Mucosa of rectum (tissue), 2 donors: Measurements from ENCODE around the gene KCTD1.

Experiments
- H3K27ac ChIP-seq, 2 donors: one replicate each; pipeline ENCODE4 v1.7.0; 2013; ENCODE audit warnings: inconsistent platforms in 2 of 2, low read depth in 2 of 2, low read length in 2 of 2
- H3K27me3 ChIP-seq, 2 donors: one replicate each; pipeline ENCODE4 v1.7.0; 2013; ENCODE audit warnings: low read length in 2 of 2; ENCODE audit not compliant: control insufficient read depth in 2 of 2, insufficient read depth in 2 of 2
- H3K36me3 ChIP-seq, 2 donors: one replicate each; pipeline ENCODE4 v1.7.0; 2013; ENCODE audit warnings: low read length in 2 of 2; ENCODE audit not compliant: control insufficient read depth in 2 of 2, insufficient read depth in 2 of 2
- H3K4me1 ChIP-seq, 2 donors: one replicate each; pipeline ENCODE4 v1.7.0; 2013; ENCODE audit warnings: low read length in 2 of 2, mild to moderate bottlenecking in 1 of 2; ENCODE audit not compliant: control insufficient read depth in 2 of 2, insufficient read depth in 2 of 2
- H3K4me3 ChIP-seq, 2 donors: one replicate each; pipeline ENCODE4 v1.7.0; 2013; ENCODE audit warnings: low read length in 2 of 2
- H3K9ac ChIP-seq, 2 donors: one replicate each; pipeline ENCODE4 v1.7.0; 2013; ENCODE audit warnings: low read length in 2 of 2, low read depth in 1 of 2, mild to moderate bottlenecking in 1 of 2
- H3K9me3 ChIP-seq, 2 donors: one replicate each; pipeline ENCODE4 v1.7.0; 2013; ENCODE audit warnings: low read length in 2 of 2; ENCODE audit not compliant: control insufficient read depth in 2 of 2
- donor health status: healthy.
- donor health status: Normal muscosa, but diverticular disease.

KCTD1 gene

GRCh38 chr18:26459340-26459739 is 89.0 kb downstream of the KCTD1 start:
- no peak overlapping the region for H3K9ac ChIP-seq
- H3K4me1 ChIP-seq = no peaks in the 10 kb centered on the region
- H3K4me3 ChIP-seq = no peak overlapping the region
- H3K36me3 ChIP-seq = peaks cover 3 to 8% of the 10 kb centered on the region in 2 donors
- H3K27me3 ChIP-seq = no peaks in the 10 kb centered on the region
- no peak overlapping the region for H3K27ac ChIP-seq
- no peaks in the 10 kb centered on the region for H3K9me3 ChIP-seq

- no peaks in the 10 kb centered on the region for H3K4me1 ChIP-seq
- H3K27ac ChIP-seq = no peak overlapping the region
- H3K27me3 ChIP-seq = no peaks in the 10 kb centered on the region
- no peak overlapping the region for H3K4me3 ChIP-seq
- H3K9me3 ChIP-seq = no peaks in the 10 kb centered on the region
- H3K36me3 ChIP-seq = peaks cover 3 to 8% of the 10 kb centered on the region in 2 donors
- no peak overlapping the region for H3K9ac ChIP-seq
These were observed 89.7 kb downstream of the KCTD1 start for GRCh38 chr18:26458526-26459232.

- Histone ChIP-seq H3K36me3 (peaks cover 3 to 8% of the 10 kb centered on the region in 2 donors), H3K27ac (no peak overlapping the region), H3K4me1 (no peaks in the 10 kb centered on the region), H3K27me3 (no peaks in the 10 kb centered on the region), H3K4me3 (no peak overlapping the region), H3K9ac (no peak overlapping the region), H3K9me3 (no peaks in the 10 kb centered on the region)
These were observed 90.6 kb downstream of the KCTD1 start for GRCh38 chr18:26457611-26458353.

GRCh38 chr18:26457195-26457594 is 91.2 kb downstream of the KCTD1 start:
- H3K27me3 ChIP-seq = no peaks in the 10 kb centered on the region
- H3K9me3 ChIP-seq = no peaks in the 10 kb centered on the region
- H3K27ac ChIP-seq = no peak overlapping the region
- H3K9ac ChIP-seq = no peak overlapping the region
- H3K4me1 ChIP-seq = no peaks in the 10 kb centered on the region
- no peak overlapping the region for H3K4me3 ChIP-seq
- H3K36me3 ChIP-seq = peaks cover 3 to 8% of the 10 kb centered on the region in 2 donors

DNA sequence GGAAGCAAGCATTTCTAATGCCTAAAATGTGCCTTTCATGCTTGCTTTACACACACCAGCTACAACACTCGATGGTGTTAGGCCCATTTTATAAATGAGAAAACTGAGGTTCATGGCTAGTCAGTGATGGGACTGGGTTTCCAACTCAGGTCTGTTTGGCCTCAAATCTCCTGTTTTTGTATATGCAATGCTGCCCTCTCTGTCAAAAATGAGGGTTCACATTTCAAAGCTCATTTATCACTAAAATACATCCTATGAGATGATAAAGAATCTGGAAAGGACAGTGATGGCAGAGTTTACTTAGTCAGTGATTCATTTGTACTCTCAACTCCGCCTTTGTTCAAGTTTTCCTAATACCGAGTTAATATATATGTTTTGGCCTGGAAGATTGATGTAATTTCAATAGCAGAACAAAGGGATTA is 92.3 kb downstream of the KCTD1 start:
- H3K27ac ChIP-seq = no peak overlapping the region
- no peaks in the 10 kb centered on the region for H3K4me1 ChIP-seq
- H3K27me3 ChIP-seq = no peaks in the 10 kb centered on the region
- H3K4me3 ChIP-seq = no peak overlapping the region
- peaks cover 3 to 8% of the 10 kb centered on the region in 2 donors for H3K36me3 ChIP-seq
- H3K9ac ChIP-seq = no peak overlapping the region
- H3K9me3 ChIP-seq = no peaks in the 10 kb centered on the region

DNA sequence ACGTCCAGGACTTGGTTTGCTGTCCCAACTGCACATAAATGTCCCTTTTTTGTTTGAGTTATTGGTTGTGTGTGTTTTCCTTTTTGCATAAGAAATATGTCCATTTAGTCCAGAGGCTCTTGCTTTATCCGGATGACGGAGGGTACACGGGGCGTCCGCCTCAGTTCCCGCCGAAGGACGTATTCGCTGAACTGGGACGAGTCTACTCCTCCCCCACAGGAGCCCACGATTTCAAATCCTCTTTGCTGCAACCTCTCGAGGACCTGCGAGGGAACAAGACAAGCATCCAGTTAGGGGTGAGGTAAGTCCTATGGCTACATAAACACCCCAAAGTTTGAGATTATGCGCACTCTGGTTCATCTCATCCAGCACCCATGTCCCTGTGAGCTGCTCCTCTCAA is 92.7 kb downstream of the KCTD1 start:
- no peak overlapping the region for H3K27ac ChIP-seq
- H3K9me3 ChIP-seq = no peaks in the 10 kb centered on the region
- H3K27me3 ChIP-seq = no peaks in the 10 kb centered on the region
- no peak overlapping the region for H3K4me3 ChIP-seq
- peaks cover 3 to 8% of the 10 kb centered on the region in 2 donors for H3K36me3 ChIP-seq
- no peaks in the 10 kb centered on the region for H3K4me1 ChIP-seq
- no peak overlapping the region for H3K9ac ChIP-seq

DNA sequence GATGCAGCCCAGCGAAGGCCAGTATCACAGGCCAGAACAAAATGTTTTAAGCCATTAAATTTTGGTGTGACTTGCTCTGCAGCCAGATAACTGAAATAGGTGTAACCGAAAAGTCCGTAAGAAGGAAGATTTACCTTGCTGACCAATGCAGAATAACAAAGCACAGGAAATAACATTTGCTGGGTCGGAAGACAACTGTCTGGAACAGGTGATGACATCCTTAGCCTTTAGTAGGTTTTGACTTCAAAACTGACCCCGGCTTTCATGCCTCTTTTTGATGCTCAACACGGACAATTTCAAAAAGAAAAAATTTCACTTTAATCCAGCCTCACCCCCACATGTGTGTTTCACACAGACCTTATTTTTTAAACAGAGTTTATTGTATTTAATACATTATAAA is 93.7 kb downstream of the KCTD1 start:
- H3K27me3 ChIP-seq = no peaks in the 10 kb centered on the region
- no peaks in the 10 kb centered on the region for H3K4me1 ChIP-seq
- no peak overlapping the region for H3K27ac ChIP-seq
- H3K9ac ChIP-seq = no peak overlapping the region
- no peaks in the 10 kb centered on the region for H3K9me3 ChIP-seq
- H3K4me3 ChIP-seq = no peak overlapping the region
- peaks cover 3 to 8% of the 10 kb centered on the region in 2 donors for H3K36me3 ChIP-seq

DNA sequence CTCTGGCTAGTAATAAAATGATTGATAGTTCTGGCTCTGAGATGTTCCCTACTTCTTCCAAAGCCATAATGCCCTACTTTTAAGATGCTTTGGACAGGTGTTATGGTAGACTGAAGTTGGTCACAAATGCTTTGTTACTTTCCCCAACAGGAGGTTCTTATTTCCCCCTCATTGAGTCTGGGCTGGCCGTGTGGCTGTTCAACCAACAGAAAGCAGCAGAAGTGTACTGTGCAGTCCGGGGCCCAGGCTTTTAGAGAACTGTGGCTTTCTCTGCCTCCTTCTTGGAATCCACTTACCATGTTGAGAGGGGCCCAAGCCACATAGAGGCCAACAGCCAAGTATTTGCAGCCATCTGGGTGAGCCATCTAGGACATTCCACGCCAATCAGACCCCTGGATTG is 94.2 kb downstream of the KCTD1 start:
- Histone ChIP-seq H3K36me3 (peaks cover 0 to 4% of the 10 kb centered on the region in 2 donors), H3K27ac (no peak overlapping the region), H3K4me3 (no peak overlapping the region), H3K27me3 (no peaks in the 10 kb centered on the region), H3K9me3 (no peaks in the 10 kb centered on the region), H3K4me1 (no peaks in the 10 kb centered on the region), H3K9ac (no peak overlapping the region)

DNA sequence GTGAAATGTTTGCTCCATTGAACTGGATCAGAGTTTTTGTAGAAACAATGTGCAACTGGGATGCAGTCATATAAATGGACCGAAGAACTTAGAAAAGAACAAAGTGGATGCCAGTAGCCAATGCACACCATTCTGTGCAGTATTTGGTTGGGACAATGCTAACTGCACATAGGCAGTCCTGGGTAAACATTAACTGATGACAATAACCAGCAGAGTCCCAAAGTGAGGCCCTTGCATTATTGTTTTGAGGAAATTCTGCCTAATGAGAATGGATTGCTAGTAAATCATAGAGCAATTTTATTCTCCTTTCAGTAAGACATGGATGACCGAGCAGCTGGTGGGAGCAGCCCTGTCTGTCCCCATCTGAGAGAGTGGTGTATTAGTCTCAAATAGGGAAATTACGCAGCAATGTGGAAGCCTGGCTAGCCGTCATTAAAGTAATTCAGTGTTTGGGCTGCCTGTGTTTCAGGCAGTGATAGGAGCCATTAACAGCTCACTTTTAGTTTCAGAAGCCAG is 94.9 kb downstream of the KCTD1 start:
- H3K36me3 ChIP-seq = peaks cover 0 to 3% of the 10 kb centered on the region in 2 donors
- H3K4me1 ChIP-seq = no peaks in the 10 kb centered on the region

GRCh38 chr18:26450989-26451682 is 97.2 kb downstream of the KCTD1 start:
- Histone ChIP-seq H3K36me3 (no peaks in the 10 kb centered on the region), H3K27me3 (no peaks in the 10 kb centered on the region), H3K9me3 (no peaks in the 10 kb centered on the region), H3K27ac (no peak overlapping the region), H3K4me3 (no peak overlapping the region), H3K9ac (no peak overlapping the region), H3K4me1 (no peaks in the 10 kb centered on the region)

More for the DNA sequence above, 94.9 kb downstream of the KCTD1 start:
- H3K9ac ChIP-seq = no peak overlapping the region
- no peaks in the 10 kb centered on the region for H3K27me3 ChIP-seq
- H3K9me3 ChIP-seq = no peaks in the 10 kb centered on the region
- H3K27ac ChIP-seq = no peak overlapping the region
- no peak overlapping the region for H3K4me3 ChIP-seq
